Activated T-cell treated with anti-CD3 and anti-CD28 coated beads, Interleukin-2, amount 50 U/mL, for 1 hour (primary cell): ENCODE data around the gene ANKRD27.
A peak's percentile ranks its signal among the peaks of the same experiment; 100 is the strongest.
"Not testable (repeated sequence)": the region's sequence is repeated elsewhere in the genome, so short reads cannot be mapped to it uniquely, and the experiment has no call there.

ENCODE experiments used
- DNase-seq: peaks from one replicate; pipeline ENCODE4 v3.0.0-alpha.2; 2020

Gene ANKRD27

GRCh38 chr19:32687681-32688080 is 12.7 kb upstream of the ANKRD27 start:
- DNase-seq: no peak

DNA sequence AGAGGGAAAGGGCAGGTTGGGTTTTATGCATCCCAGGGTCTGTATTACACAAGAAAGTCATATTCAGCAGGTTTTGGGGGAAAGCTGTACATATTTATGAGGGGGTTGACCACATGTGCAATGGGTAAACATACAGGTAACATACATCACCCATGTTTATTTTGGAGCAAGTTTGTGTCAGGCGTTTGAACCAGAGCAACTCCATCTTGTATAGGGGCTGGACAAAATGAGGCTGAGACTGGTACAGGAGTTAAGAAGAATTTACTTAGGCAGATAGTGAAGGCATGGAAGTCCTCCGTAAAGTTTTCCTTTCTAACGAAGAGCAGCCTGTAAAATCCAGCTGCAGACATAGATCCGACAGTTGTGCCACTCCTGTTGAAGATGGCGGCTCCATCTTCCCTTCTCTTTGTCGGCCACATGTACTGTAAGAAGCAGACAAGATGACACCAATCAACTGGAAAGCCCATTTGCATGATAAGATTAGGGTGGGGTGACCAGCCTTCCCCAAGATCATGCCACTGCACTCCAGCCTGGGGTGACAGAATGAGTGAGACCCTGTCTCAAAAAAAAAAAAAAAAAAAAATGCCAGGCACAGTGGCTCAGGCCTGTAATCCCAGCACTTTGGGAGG is 12.0 kb upstream of the ANKRD27 start:
- DNase-seq: no peak

GRCh38 chr19:32682317-32682716 is 7.3 kb upstream of the ANKRD27 start:
- no peak for DNase-seq

- DNase-seq: no peak
Observed at GRCh38 chr19:32680986-32681385, 6.0 kb upstream of the ANKRD27 start.

DNA sequence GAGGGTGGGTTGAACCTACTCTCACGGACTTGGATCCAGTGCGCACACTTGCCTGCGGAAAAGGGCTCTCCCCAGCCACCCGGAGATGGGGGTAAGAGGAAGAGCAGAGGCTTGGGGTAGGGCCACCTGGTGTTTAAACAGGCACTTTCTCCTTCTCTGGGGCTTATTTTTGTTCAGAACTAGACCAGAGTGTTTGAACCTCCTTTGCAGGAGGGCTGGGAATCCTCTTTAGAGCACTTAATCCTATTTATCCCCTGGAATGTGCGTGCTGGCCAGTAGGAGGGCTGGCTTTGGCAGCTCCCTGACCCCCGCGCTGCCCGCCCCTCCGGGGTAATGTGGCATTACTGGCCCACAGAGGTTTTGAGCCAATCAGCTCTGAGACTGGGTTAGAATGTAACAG is 2.7 kb upstream of the ANKRD27 start:
- DNase-seq: no peak

DNA sequence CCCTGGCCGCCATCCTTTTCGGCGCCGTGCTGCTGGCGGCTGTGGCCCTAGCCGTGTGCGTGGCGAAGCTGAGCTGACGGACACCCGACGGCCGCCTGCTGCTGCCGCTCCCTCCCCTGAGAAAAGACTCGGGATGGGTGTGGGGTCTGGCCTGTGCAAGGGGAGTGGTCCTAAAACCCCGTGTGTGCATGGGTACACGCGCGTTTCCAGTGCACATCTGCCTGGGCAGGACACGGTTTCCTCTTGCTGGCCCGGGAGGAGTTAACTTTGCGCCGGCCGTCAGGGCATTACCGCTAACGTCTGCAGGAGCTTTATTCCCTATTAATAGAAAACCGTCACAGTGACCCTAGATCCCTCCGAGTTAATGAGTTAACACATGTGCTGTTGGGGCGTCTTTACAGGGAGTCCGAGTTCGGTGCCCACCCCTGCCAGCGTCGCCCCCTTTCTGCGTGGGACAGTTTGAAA is 1.9 kb upstream of the ANKRD27 start:
- DNase-seq: no peak

DNA sequence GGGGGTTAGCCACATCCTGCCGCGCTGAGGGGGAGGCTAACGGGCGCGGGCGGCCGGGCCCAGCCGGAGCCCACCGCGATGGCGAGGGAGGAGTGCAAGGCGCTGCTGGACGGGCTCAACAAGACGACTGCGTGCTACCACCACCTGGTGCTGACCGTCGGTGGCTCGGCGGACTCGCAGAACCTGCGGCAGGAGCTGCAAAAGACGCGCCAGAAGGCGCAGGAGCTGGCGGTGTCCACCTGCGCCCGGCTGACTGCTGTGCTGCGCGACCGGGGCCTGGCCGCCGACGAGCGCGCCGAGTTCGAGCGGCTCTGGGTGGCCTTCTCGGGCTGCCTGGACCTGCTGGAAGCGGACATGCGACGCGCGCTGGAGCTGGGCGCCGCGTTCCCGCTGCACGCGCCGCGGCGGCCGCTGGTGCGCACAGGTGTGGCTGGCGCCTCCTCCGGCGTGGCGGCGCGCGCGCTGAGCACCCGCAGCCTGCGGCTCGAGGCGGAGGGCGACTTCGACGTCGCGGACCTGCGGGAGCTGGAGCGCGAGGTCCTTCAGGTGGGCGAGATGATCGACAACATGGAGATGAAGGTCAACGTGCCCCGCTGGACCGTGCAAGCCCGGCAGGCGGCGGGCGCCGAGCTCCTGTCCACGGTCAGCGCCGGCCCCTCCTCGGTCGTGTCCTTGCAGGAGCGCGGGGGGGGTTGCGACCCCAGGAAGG is 1.4 kb upstream of the ANKRD27 start:
- DNase-seq: peak; percentile 60

DNA sequence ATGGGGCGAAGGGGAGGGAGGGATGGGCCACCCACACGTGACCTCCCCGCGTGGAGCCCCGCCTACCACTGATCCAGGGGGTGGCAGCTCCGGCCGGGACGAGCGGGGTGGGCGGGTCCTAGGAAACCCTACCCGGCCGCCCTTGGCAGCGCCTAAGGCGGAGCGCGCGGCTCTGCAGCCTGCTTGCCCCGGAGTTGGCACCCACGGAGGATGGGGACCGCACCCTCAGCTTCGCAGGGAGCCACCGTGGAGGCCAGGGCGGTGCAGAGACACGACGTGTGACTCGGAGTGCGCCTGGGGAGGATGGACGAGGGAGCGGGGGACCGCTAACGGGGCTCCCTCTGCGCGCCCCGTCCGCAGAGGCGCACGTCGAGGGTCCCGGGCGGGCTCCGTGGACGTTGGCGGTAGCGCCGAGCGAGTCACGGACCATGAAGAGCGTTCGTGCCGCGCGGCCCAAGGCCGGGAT is 773 bp upstream of the ANKRD27 start, which contains the start of gene RGS9BP:
Gene RGS9BP, plus strand, starts transcription at position 129 of the 466 bp plus-strand sequence. CDS start 416 bp downstream, outside the sequence.
- DNase-seq: peak; percentile 68

DNA sequence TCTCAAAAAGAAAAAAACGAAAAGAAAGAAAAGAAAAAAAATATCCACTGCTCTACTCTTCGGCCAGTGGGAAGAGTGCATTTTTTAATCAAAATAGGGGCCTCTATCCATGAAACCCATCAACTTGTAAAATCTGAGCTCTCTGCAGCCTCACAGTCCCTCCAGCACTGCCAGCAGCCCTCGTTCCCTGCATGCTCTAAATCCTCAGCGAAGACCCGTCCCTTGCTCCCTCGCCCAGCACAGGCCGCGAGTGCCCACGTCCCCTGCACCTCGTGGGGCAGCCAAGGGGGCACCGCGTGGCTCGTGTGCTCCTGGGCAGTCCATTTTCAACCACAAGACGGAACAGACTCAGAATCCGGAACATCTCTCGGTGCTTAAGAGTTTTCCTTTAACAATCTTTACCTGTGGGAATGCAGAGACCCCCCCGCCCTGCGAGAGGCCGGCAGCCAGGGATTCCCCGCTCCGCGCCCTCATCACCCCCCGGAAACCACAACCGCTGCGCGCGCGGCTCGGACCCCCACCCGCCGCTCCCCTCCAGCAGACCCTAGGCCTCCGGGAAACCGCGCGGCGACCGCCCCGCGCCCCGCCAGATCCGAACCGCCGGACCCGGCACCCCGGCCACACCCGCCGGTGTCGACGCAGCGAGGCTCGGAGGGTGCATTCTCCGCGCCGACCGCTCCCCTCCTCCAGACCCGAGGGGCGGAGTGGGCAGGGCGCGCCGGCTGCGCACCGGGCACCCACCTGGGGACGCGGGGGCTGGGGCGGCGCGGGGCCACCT is 638 bp downstream of the ANKRD27 start:
- DNase-seq: no peak

DNA sequence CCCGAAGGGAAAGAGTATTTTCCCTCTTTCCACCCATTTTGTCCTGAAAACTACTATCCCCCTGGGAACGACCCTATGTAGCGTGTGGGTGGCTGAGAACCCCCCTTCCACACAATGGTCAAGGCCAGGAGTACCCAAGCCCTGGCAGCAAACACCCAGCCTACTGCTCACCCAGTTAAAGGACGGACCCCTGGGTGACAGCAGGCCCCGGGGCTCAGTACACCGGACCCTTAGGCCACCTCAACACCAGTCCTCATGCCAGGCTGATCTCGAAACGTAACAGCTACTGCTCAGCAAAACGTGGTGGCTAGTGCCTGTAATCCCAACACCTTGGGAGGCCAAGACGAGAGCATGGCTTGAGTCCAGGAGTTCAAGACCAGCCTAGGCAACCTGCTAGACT is 1.4 kb downstream of the ANKRD27 start:
- no peak for DNase-seq

- no peak for DNase-seq
Observed at GRCh38 chr19:32672841-32673240, 2.1 kb downstream of the ANKRD27 start.

GRCh38 chr19:32671883-32672593 is 2.9 kb downstream of the ANKRD27 start:
- no peak for DNase-seq

- DNase-seq: no peak
Observed at GRCh38 chr19:32669310-32669709, 5.7 kb downstream of the ANKRD27 start.

- no peak for DNase-seq
Observed at GRCh38 chr19:32666084-32666483, 8.9 kb downstream of the ANKRD27 start.

DNA sequence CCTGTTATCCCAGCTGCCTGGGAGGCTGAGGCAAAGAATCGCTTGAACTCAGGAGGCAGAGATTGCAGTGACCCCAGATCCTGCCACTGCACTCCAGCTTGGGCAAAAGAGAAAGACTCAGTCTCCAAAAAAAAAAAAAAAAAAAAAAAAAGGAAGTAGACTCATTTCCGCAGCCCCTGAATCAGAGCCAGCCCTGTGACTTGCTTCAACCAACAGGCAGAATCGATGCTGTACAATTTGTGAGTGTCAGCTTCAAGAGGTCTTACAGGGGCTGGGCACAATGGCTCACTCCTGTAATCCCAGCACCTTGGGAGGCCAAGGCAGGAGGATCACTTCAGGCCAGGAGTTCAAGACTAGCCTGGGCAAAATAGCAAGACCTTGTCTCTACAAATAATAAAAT is 12.8 kb downstream of the ANKRD27 start:
- DNase-seq: no peak

GRCh38 chr19:32661318-32661717 is 13.7 kb downstream of the ANKRD27 start:
- no peak for DNase-seq

DNA sequence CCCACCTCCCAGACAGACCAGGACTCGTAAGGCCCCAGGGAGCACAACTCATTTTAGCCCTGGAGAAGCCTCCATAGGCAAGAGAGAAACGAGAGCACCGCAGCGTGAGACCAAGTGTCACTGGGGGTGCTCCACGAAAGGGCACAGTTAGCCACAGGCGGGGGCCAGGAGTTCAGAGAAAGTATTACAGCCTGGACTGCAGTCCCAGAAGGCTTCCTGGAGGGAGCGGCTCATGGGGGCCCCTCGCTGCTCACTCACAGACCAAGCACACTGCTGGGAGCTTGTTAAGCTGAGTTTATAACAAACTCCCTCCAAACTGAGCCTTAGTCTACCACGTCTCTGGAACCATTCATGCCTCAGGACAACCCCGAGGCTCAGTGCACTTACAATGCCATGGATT is 16.5 kb downstream of the ANKRD27 start:
- no peak for DNase-seq

GRCh38 chr19:32658075-32658474 is 16.9 kb downstream of the ANKRD27 start:
- no peak for DNase-seq

GRCh38 chr19:32656379-32656778 is 18.6 kb downstream of the ANKRD27 start:
- not testable (repeated sequence) for DNase-seq

- no peak for DNase-seq
Observed at GRCh38 chr19:32653599-32653915, 21.4 kb downstream of the ANKRD27 start.

DNA sequence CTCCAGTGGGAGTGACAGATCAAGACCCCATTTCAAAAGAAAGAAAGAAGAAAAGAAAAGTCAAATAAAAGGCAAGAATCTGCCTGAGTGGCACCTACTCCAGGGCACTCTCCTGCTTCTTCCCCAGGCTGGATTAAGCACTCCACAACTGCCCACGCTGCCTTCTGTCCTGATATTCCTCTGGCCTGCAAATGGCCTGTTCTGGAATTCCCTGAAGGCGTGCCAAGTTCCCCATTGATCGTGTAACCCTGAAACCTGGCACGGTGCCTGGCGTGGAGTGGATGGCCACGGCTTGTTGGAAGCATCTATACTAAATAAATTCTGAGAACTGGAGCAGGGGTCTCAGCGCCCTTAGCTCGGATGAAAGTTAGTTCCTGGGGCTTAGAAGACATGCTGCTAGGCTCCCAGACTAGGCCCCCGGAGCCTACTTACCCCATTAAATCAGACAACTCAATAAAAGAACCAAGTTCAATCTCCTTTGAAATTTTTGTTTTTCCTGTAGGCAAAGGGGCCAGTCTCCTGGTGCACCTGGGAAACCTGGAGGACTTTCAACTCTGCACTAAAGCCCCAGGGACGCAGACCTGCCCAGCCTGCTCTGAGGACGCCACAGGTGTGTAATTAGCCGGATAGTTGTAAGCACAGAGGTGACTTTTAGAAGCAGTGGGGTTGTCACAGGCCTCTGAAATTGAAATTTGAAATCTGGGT is 21.9 kb downstream of the ANKRD27 start:
- no peak for DNase-seq

GRCh38 chr19:32652331-32652730 is 22.6 kb downstream of the ANKRD27 start:
- DNase-seq: not testable (repeated sequence)
